ENCODE results near the gene LATS2. TPM values are rescaled to one million over a fixed set of nuclear protein-coding genes. Genes with fewer than 3 reads are reported as not detected.
A peak's percentile ranks its signal among the peaks of the same experiment; 100 is the strongest.

LATS2 gene
- total and polyA plus RNA-seq, 9 donors, result 12.5 to 41.9 (median 22.8) TPM

DNA sequence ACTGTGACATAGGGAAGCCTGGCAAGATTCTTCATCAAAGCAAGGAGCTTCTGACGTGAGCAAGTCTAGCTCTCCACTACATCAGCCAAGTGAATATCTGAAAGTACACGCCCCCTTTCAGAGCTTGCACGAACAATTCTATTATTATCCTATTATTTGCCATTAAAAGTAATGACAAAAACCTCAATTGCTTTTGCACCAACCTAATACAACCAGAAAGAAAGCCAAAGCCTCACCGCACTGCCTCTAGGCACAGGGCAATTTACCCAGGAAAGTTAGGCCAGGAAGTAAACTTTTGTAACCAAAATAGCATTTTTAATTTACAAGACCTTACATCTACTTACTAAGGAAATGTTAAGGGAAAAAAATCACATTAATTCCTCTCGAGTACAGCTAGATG, 41.2 kb downstream of the LATS2 start:
- Histone ChIP-seq H3K4me3 (no peak overlapping the region), H3K27ac (peak overlapping the region in 1 of 2 donors; percentile 26), H3K9me3 (no peaks in the 10 kb centered on the region), H3K36me3 (no peaks in the 10 kb centered on the region), H3K4me1 (ENCODE audit: insufficient read depth) (peaks cover 29% of the 10 kb centered on the region), H3K27me3 (no peaks in the 10 kb centered on the region)
- intact Hi-C loops (cut with DNase I), result no loop called here
- no peak for TF ChIP-seq POLR2A (IDR thresholded peaks at IDR 0.05)
- TF ChIP-seq, protein P1, sequence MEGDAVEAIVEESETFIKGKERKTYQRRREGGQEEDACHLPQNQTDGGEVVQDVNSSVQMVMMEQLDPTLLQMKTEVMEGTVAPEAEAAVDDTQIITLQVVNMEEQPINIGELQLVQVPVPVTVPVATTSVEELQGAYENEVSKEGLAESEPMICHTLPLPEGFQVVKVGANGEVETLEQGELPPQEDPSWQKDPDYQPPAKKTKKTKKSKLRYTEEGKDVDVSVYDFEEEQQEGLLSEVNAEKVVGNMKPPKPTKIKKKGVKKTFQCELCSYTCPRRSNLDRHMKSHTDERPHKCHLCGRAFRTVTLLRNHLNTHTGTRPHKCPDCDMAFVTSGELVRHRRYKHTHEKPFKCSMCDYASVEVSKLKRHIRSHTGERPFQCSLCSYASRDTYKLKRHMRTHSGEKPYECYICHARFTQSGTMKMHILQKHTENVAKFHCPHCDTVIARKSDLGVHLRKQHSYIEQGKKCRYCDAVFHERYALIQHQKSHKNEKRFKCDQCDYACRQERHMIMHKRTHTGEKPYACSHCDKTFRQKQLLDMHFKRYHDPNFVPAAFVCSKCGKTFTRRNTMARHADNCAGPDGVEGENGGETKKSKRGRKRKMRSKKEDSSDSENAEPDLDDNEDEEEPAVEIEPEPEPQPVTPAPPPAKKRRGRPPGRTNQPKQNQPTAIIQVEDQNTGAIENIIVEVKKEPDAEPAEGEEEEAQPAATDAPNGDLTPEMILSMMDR (IDR thresholded peaks at IDR 0.05), result no peak
- TF ChIP-seq EP300 (IDR thresholded peaks at IDR 0.05), result no peak
- 40 to 48% (median 44%) methylated on average over 5 of the region's 5 CpGs for WGBS, 3 donors
- DNase-seq, result no peak

GRCh38 chr13:21018220-21018619, 43.2 kb downstream of the LATS2 start:
- no peak overlapping the region for H3K27ac ChIP-seq
- H3K4me3 ChIP-seq, result no peak overlapping the region
- TF ChIP-seq, protein P1 (IDR thresholded peaks at IDR 0.05), result no peak
- TF ChIP-seq EP300 (IDR thresholded peaks at IDR 0.05) (no peak), POLR2A (IDR thresholded peaks at IDR 0.05) (no peak)
- H3K36me3 ChIP-seq, result no peaks in the 10 kb centered on the region
- no peaks in the 10 kb centered on the region for H3K9me3 ChIP-seq
- WGBS, 3 donors, result 87 to 92% (median 90%) methylated on average over 4 of the region's 4 CpGs
- H3K4me1 ChIP-seq (ENCODE audit: insufficient read depth), result peaks cover 39% of the 10 kb centered on the region
- intact Hi-C loops (cut with DNase I), result no loop called here
- no peak for DNase-seq
- no peaks in the 10 kb centered on the region for H3K27me3 ChIP-seq

GRCh38 chr13:21016487-21016886, 44.9 kb downstream of the LATS2 start:
- intact Hi-C loops (cut with DNase I), result no loop called here
- TF ChIP-seq EP300 (IDR thresholded peaks at IDR 0.05) (no peak), POLR2A (IDR thresholded peaks at IDR 0.05) (no peak)
- TF ChIP-seq, protein P1 (IDR thresholded peaks at IDR 0.05), result no peak
- H3K4me3 ChIP-seq, result no peak overlapping the region
- DNase-seq, result peak in 1 of 5 donors; percentile 11
- WGBS, 3 donors, result 24 to 47% (median 42%) methylated on average over 4 of the region's 4 CpGs
- H3K27ac ChIP-seq, result peak overlapping the region in 1 of 2 donors; percentile 67
- no peaks in the 10 kb centered on the region for H3K36me3 ChIP-seq
- H3K9me3 ChIP-seq, result no peaks in the 10 kb centered on the region
- peaks cover 29% of the 10 kb centered on the region for H3K4me1 ChIP-seq (ENCODE audit: insufficient read depth)
- no peaks in the 10 kb centered on the region for H3K27me3 ChIP-seq

- Histone ChIP-seq H3K9me3 (no peaks in the 10 kb centered on the region), H3K4me3 (no peak overlapping the region), H3K27ac (peak overlapping the region in 1 of 2 donors; percentile 67), H3K36me3 (no peaks in the 10 kb centered on the region), H3K4me1 (ENCODE audit: insufficient read depth) (peaks cover 31% of the 10 kb centered on the region), H3K27me3 (no peaks in the 10 kb centered on the region)
- intact Hi-C loops (cut with DNase I), result no loop called here
- peak in 1 of 5 donors; percentile 8 for DNase-seq
- TF ChIP-seq, protein P1 (IDR thresholded peaks at IDR 0.05), result no peak
- no peak for TF ChIP-seq EP300 (IDR thresholded peaks at IDR 0.05)
- no peak for TF ChIP-seq POLR2A (IDR thresholded peaks at IDR 0.05)
- WGBS, 3 donors, result 40 to 50% (median 48%) methylated on average over 1 of the region's 1 CpG
Observed at GRCh38 chr13:21015284-21015683, 46.1 kb downstream of the LATS2 start.

Data from ovary (tissue), 9 donors.